NCI-H524 treated with DMSO at 0.1 percent for 48 hours (cell line): Measurements from ENCODE around the gene PRKN.

ENCODE experiments used
- DNase-seq: peaks from one replicate; lab custom pipeline; 2025; lab: John Stamatoyannopoulos, UW

Gene PRKN

GRCh38 chr6:161486361-161487216 is 1241.0 kb downstream of the PRKN start:
- DNase-seq, result no peak

GRCh38 chr6:161482517-161482858 is 1245.1 kb downstream of the PRKN start:
- no peak for DNase-seq

- DNase-seq, result no peak
These were observed 1245.6 kb downstream of the PRKN start for GRCh38 chr6:161481786-161482516.

GRCh38 chr6:161480421-161481155 is 1247.0 kb downstream of the PRKN start:
- no peak for DNase-seq

GRCh38 chr6:161479376-161479775 is 1248.2 kb downstream of the PRKN start:
- no peak for DNase-seq

- no peak for DNase-seq
These were observed 1249.6 kb downstream of the PRKN start for GRCh38 chr6:161477876-161478425.

GRCh38 chr6:161476711-161477110 is 1250.9 kb downstream of the PRKN start:
- no peak for DNase-seq

GRCh38 chr6:161465403-161465802 is 1262.2 kb downstream of the PRKN start:
- no peak for DNase-seq

- DNase-seq, result no peak
These were observed 1264.5 kb downstream of the PRKN start for GRCh38 chr6:161463071-161463470.

- no peak for DNase-seq
These were observed 1265.4 kb downstream of the PRKN start for GRCh38 chr6:161462148-161462547.

- no peak for DNase-seq
These were observed 1268.5 kb downstream of the PRKN start for GRCh38 chr6:161459008-161459615.

GRCh38 chr6:161458201-161458951 is 1269.2 kb downstream of the PRKN start:
- DNase-seq, result no peak

GRCh38 chr6:161455848-161456247 is 1271.7 kb downstream of the PRKN start:
- no peak for DNase-seq

GRCh38 chr6:161453558-161453957 is 1274.0 kb downstream of the PRKN start:
- DNase-seq, result no peak

- no peak for DNase-seq
These were observed 1275.3 kb downstream of the PRKN start for GRCh38 chr6:161452241-161452640.

- no peak for DNase-seq
These were observed 1278.0 kb downstream of the PRKN start for GRCh38 chr6:161449521-161449920.

- no peak for DNase-seq
These were observed 1280.6 kb downstream of the PRKN start for GRCh38 chr6:161446949-161447348.

GRCh38 chr6:161446296-161446925 is 1281.2 kb downstream of the PRKN start:
- no peak for DNase-seq

- no peak for DNase-seq
These were observed 1282.4 kb downstream of the PRKN start for GRCh38 chr6:161445021-161445799.

- DNase-seq, result peak; percentile 37
These were observed 1283.1 kb downstream of the PRKN start for GRCh38 chr6:161444464-161444863.
